GM18505 (cell line): ENCODE results near the gene CD81.

Experiments used
- ATAC-seq: cut with Tn5 transposase; IDR thresholded peaks from one replicate; pipeline ENCODE4 v1.9.1; 2021; ENCODE audit not compliant: unreplicated experiment
- POLR2A ChIP-seq: IDR thresholded peaks from 4 replicates; pipeline ENCODE4 v1.6.1; 2011; ENCODE audit warnings: borderline replicate concordance; ENCODE audit not compliant: insufficient read depth, insufficient read length; ENCODE audit errors: extremely low read depth

CD81 gene

GRCh38 chr11:2374456-2375201, 2.5 kb upstream of the CD81 start:
- TF ChIP-seq POLR2A: no peak
- no peak for ATAC-seq

- TF ChIP-seq POLR2A: no peak
These were observed 1.7 kb upstream of the CD81 start for GRCh38 chr11:2375341-2375853.

GRCh38 chr11:2375964-2376551, 1.1 kb upstream of the CD81 start:
- no peak for TF ChIP-seq POLR2A
- ATAC-seq: no peak

More at GRCh38 chr11:2375341-2375853, 1.7 kb upstream of the CD81 start:
- ATAC-seq: no peak

GRCh38 chr11:2377511-2378443, 667 bp downstream of the CD81 start:
- no peak for TF ChIP-seq POLR2A
- ATAC-seq: peak; percentile 29

GRCh38 chr11:2378527-2379210, 1.6 kb downstream of the CD81 start:
- ATAC-seq: no peak
- no peak for TF ChIP-seq POLR2A

GRCh38 chr11:2379466-2380174, 2.5 kb downstream of the CD81 start:
- no peak for TF ChIP-seq POLR2A
- ATAC-seq: no peak

GRCh38 chr11:2380396-2380795, 3.3 kb downstream of the CD81 start:
- no peak for TF ChIP-seq POLR2A
- ATAC-seq: no peak

- TF ChIP-seq POLR2A: no peak
These were observed 3.8 kb downstream of the CD81 start for GRCh38 chr11:2380807-2381350.

GRCh38 chr11:2381494-2382128, 4.5 kb downstream of the CD81 start:
- ATAC-seq: no peak
- TF ChIP-seq POLR2A: no peak

More at GRCh38 chr11:2380807-2381350, 3.8 kb downstream of the CD81 start:
- ATAC-seq: no peak

GRCh38 chr11:2382129-2382517, 5.0 kb downstream of the CD81 start:
- no peak for TF ChIP-seq POLR2A
- no peak for ATAC-seq
